H1 (cell line): ENCODE measurements around the gene LTBP3. TPM values are rescaled to one million over a fixed set of nuclear protein-coding genes. Genes with fewer than 3 reads are reported as not detected.

Experiments
- CHD7 ChIP-seq: fragments of 300-600 bp; sonication (generic); IDR thresholded peaks from 2 replicates; pipeline ENCODE4 v1.7.1; 2012; ENCODE audit warnings: low read length, moderate library complexity, mild to moderate bottlenecking, inconsistent platforms; ENCODE audit not compliant: insufficient replicate concordance
- GABPA ChIP-seq: IDR thresholded peaks from 2 replicates; pipeline ENCODE4 v1.6.1; 2011; ENCODE audit warnings: mild to moderate bottlenecking, low read length, moderate library complexity, borderline replicate concordance; ENCODE audit not compliant: insufficient read depth
- KDM1A ChIP-seq: fragments of 200-600, 300-600 bp; sonication (generic); IDR thresholded peaks from 2 replicates; pipeline ENCODE4 v1.7.1; 2016; ENCODE audit warnings: mild to moderate bottlenecking, low read length, borderline replicate concordance
- SAP30 ChIP-seq: fragments of 300-600 bp; sonication (generic); IDR thresholded peaks from 2 replicates; pipeline ENCODE4 v1.7.1; 2012; ENCODE audit warnings: low read length, moderate library complexity, mild to moderate bottlenecking, inconsistent platforms; ENCODE audit not compliant: insufficient read depth, insufficient replicate concordance
- polyA plus RNA-seq, 7 experiments: library from polyadenylated mRNA; depleted of rRNA in 3 of 7; stranded (reverse) in 5 of 7; unstranded in 2 of 7; fragments of >200 nt in 5 of 7; fragments of 200-250 nt in 2 of 7; gene quantifications; 1 replicate in 5 of 7; 2 replicates in 1 of 7; 4 replicates in 1 of 7; pipeline versions ENCODE4 v1.2.1 to v1.2.3, GENCODE V29; 2011 to 2013; ENCODE audit warnings: missing spikeins in 2 of 7, mixed read lengths in 2 of 7
- total RNA-seq: library from RNA; stranded (reverse); fragmentation: NEBNext Ultra II Directional; extraction: Animal tissue kit (Norgen Biotek cat#: 25700); gene quantifications from 2 replicates; pipeline ENCODE4 v1.2.1, GENCODE V29; 2021

The LTBP3 gene
- total and polyA plus RNA-seq, 2 of the 8 experiments (the other 6 are each of a cell fraction or from before 2014, with no cell fraction given) = 12.8 to 17.8 TPM

- TF ChIP-seq KDM1A (no peak), SAP30 (no peak), GABPA (no peak), CHD7 (no peak)
- TF ChIP-seq, all 59 proteins: peak for 0
Observed at GRCh38 chr11:65516135-65516968, 41.8 kb downstream of the LTBP3 start (continued).
